ENCODE measurements around the gene PPP2R5C.

Gene PPP2R5C

DNA sequence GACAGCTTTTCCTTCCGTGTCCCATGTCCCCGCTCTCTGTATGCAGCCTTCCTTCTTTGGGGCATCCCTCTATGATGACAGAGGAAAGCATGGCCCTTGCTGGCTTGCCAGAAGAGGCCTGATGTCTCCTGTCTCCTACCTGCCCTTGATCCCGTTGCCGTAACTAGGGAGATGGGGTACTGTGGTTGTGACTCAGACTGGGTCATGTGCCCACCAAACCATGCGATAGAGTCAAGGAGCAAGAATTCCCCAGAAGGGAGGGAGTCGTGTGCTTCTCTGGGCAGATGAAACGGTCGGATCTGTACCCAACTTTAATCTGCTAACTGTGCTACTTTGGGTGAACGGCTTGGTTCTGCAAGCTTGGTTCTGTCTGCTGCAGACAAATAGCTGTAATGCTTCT lies 103.8 kb downstream of the PPP2R5C start:
- no peak for DNase-seq (ENCODE audit: low spot score)

DNA sequence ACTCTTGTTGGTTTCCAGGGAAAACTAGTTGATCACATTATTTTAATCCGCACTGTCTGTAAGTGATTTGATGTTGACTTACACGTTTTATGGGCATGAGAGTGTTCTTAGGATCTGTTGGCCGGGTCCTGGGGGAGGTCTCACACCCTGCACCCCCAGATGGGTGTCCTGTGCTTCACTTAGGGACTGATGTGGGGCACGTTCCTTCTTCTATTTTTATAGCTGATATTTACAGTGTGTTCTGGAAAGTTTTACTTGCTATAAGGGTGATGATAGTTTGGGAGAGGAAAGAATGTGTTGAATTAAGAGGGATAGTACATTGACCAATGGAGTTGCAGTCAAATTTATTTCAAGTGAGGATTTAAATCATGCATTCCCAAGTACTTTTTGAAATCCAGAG lies 106.3 kb downstream of the PPP2R5C start:
- no peak for DNase-seq (ENCODE audit: low spot score)

DNA sequence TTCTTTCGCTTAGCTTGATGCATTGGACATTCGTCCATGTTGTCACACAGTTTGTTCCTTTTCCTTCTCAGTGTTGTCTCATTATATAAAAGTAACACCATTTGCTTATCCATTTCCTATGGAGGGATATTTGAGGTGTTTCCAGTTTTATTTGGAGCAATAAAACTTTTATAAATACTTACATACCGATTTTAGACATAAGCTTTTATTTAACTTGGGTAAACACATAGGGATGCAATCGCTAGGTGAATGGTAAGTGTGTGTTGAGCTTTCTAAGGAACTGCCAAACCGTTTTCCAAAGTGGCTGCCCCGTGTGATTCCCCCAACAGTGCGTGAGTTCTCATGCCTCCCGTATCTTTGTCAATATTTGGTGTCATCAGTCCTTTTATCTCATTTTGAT lies 107.7 kb downstream of the PPP2R5C start:
- no peak for DNase-seq (ENCODE audit: low spot score)

DNA sequence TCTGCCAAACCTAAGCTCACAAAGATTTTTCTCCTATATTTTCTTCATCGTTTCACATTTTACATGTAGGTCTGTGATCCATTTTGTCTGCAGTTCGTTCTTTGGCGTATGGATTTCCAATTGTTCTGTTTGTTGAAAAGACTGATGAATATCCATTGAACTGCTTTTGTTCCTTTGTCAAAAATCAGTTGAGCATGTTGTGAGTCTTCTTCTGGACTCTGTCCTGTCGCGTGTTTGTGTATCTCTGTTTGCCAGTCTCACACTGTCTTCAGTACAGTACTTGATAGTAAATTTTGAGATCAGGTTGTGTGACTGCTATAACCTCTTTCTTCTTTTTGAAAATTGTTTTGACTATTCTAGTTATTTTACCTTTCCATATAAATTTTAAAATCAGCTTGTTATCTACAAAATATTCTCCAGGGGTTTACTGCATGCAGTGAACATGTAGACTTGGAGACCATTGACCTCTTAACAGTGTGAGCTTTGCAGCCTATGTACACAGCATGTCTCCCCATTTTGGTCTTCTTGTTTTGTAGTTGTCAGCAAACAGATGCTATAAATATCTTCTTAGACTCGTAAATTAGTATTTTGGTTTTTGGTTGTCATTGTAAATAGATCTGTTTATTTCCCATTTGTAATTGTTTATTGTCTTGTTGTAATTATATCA lies 108.9 kb downstream of the PPP2R5C start:
- no peak for DNase-seq (ENCODE audit: low spot score)

DNA sequence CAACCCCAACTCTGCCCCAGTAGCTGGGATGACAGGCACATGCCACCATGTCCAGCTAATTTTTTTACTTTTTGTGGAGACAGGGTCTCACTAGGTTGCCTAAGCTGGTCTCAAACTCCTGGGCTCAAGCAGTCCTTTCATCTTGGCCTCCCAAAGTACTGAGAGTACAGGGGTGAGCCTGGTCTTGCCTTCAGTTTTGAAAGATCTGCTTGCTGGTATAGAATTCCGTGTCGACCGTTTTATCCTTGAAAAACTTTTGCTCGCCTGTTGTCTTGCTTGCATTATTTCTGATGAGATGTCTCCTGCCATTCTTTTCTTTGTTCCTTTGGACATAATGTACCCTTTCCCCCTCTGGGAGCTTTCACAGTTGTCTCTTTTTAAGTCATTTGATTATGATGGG lies 110.8 kb downstream of the PPP2R5C start:
- DNase-seq (ENCODE audit: low spot score) = no peak

DNA sequence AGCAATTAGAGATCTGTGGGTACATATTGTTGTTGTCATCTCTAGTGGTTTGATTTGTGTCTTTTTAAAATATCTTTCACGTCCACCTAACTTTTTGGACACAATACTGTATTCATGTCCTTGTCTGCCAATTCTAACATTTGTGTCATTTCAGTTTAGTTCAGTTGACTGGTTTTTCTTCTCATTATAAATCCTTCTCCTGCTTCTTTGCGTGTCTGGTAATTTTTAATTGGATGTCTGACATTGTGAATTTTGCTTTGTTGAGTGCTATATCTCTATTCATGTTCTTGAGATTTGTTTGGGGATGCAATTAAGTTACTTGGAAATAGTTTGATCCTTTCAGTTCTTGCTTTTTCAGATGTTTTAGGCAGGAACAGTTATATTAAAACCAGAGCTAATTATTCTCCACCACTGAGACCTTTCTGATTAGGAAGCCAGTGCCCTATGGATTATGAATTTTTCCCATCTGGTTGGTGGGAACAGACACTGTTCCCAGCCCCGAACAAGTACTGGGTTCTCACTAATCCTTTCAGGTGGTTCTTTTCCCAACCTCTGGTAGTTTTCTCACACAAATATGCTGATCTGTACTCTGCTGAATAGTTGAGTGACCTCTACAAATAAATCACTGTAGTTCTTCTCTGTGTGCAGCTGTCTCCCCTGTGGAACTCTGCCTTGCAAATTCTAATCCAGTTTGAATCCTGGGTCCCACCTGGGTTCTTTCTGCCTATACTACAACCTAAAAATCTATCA lies 111.7 kb downstream of the PPP2R5C start:
- no peak for DNase-seq (ENCODE audit: low spot score)

DNA sequence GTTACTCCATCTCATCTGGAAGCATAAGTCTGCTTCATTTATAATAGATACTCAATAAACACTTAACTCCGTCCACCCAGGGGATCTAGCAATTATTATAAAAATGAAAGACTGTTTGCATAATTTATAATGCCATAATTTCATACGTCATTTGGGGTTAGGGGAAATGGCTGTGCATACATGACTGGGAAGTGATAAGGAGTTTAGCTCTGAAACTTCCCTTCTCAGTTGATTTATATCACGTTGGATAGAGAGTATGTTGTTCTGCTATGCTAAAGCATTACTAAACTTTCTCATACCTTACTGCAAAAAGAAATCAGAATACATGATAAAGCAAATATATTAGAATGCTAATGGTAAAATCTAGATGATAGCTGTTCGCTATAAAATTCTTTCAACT lies 112.5 kb downstream of the PPP2R5C start:
- no peak for DNase-seq (ENCODE audit: low spot score)

DNA sequence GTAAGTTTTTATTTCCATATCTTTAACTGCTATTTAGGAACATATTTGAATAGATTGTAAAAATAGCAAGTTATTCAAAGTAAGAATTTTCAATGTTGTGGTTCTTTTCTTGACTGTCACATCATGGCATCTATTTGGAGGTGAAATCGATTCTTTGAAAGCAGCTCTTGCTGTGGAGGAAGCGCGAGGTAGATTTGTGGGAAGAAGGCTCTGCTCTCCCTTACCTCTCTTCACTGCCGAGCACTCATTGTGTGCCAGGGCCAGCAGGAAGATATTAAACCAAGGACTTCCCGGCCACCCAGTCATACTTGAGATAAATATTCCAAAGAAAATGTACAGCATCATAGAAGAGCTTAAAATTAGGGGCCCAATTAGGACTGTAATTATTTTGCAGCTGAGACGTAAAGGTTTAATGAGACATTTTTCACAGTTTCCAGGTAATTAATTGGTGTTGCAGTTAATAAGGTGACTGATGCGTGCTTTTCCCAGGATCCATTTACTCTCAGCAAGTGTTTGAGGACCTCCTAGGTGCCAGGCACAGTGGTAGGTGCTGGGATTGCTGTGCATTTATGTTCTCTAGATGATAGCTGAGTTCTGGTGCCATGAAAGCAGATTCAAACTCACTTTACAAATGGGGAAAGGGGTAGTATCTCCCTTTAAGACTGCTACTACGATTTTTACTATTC lies 113.7 kb downstream of the PPP2R5C start:
- DNase-seq (ENCODE audit: low spot score) = no peak

DNA sequence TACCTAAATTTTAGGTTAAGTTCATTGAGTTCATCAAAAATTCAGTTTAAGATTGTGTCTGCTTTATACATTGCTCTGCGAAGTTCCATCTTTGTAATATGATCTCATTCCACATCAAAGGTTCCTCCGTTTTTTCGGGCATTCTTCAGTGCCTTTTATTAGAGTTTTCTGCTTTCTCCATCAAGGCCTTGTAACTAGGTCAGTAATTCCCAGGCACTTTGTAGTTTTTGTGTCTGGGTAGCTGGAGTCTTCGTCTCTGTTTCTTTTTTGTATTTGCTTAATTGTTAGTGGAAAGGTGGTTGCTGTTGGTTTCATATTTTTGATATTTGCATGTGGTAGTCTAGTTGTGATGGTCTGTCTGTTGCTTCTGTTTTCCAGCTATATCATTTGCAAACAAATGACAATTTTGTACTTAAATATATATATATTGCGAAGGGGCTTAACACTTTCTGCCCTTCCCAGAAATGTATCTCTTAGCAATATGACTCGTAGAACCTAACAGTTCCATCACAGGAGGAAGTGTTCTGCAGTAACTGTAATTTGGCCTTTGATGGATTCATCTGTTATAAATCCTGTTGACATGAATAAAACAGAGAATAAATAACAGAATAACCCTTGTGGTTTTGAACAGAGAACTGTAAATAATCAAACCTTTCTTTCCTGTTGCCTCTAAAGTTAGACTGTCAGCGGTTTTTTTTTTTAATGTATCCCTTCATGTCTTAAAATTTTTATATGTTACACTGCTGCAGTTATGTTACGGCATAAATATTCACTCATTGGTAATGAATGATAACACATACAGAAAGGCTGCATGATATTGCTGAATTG lies 114.4 kb downstream of the PPP2R5C start:
- no peak for DNase-seq (ENCODE audit: low spot score)

DNA sequence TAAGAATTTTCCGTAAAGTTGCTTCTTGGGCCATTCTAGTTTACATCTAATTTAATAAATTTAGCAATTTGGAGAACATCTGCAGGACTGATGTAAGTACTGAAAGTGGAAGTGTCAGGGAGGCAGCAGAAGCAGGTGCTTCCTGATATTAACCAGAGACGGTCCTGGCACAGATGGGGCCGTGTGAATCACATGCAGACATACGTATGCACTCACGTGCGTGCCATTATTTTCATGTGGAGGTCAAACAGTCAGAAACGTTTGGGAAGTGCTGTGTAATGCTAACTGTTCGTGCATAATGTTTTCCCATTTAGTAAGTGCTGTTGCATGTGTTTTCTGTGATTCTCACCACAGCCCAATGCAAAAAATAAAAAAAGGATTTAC lies 115.0 kb downstream of the PPP2R5C start:
- no peak for DNase-seq (ENCODE audit: low spot score)

DNA sequence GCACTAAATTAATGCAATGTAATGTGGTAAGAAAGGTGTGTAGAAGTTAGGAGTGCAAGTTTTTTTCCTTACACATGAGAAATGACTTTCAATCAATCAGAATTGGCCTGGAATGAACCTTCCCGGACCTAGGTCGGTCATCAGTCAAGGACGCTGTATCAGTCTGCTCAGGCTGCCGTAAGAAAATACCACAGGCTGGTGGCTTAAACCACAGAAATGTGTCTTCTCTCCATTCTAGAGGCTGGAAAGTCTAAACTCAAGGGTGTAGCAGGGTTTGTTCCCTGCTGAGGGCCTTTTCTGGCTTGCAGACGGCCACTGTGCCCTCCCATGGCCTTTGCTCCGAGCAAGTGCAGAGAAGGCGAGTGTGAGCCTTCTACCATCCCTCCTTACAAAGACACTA lies 116.3 kb downstream of the PPP2R5C start:
- DNase-seq (ENCODE audit: low spot score) = no peak

DNA sequence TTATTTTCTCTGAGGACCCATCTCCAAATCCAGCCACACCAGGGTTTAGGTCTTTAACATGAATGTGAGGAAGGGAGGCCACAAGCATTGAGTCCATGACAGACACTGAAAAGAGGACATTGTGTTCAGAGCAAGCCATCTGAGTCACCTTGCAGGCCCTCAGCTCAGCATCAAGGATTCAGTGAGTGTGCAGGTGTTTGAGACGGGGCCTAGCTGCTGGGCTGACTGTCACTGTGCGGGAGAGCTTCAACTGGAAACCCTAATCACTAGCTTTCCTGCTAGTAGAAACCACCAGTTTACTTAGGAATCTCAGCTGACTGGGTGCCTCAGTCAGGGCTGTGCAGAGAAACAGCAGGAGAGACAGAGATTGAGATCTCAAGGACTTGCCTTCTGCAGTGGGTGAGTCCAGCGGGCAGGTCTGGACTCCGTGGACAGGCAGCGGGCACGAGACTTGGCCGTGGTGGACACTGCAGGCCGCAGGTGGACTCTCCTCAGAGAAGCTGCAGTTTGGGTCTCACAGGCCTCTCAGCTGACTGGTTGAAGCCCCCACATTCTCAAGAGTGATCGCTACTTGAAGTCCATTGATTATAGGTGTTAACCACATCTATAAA lies 116.8 kb downstream of the PPP2R5C start:
- no peak for DNase-seq (ENCODE audit: low spot score)

DNA sequence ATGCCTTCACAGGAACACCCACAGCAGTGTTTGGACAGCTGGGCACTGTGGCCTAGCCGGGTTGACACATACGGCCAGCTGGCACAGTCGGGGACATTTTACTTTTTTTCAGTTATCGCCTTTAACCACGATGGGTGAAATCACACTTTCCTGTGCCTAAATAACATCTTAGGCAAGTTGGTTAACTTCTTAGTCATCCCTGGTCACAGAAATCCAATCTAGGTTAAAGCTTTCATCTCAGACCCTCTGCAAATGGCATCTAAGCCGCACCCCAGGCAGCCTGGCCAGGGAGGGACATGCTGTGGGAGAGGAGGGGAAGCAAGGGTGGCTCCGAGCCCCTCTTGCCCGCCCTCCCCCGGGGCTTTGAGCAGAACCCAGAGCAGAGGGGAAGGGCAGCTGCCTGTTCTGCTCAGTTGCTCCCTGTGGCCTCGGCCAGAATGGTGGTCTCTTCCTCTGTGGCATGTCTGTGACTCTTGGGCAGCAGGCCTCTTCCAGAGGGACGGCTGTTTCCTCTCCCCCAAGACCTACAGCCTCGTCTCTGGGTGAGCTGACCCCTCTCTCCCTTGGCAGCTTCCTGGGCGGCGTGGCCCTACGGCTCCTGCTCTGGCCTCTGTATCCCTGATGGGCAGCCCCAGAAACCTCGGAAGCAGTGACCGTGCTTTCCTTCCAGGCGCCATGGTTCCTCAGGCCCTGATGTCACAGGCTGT lies 117.5 kb downstream of the PPP2R5C start:
- DNase-seq (ENCODE audit: low spot score) = no peak

DNA sequence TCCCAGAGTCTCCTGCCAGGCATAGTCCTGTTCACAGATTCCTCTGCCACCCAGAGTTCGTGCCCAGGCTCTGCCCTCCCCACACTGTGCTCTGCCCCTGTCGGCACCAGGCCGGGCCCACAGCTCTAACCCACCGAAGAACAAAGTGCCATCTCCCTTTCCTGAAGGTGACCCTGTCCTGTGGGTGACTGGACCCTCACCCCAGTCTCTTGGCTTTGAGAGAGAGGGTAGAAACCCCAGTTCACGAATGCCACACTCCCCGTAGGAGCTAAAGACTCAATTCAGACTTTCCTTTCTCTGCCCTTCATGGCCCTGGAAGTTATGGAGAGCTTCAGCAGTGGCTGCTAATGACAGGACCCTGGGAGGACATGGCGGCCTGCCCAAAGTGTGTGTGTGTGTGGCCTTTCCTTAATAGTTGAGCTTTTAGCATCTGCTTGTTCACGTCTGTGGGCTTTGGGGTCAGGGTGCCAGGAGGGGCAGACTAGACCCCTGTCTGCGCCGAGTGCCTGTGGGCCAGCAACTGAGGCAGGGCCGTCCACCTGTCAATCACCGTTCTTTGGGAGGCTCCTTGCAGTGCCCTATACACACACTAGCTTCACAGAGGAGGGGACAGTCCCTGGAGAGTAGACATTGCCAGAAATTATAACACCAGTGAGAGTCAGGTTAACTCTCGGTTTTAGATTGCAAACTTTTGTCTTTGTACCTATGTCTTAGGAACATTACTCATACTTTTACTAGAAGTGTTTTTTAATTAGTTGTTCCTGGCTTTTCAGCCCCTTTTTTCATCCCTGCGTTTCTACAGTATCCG lies 118.2 kb downstream of the PPP2R5C start:
- DNase-seq (ENCODE audit: low spot score) = no peak

DNA sequence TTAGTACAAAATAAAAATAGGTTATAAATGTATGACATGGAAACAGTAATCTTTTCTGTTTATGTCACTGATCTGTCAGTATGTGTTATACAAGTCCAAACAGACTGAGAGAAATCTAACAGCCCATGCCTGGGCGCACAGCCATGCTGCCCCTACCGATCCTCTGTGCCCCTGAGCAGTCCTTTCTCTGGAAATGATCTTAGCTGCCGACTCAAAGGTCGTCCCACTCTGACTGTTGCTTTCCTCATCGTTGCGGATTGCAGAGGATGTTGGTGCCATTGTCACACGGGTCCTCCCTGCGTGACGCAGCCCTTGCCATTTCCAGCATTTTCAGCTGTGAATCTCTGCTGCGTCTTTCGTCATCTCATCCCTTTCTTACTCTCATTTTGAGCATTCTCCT lies 119.9 kb downstream of the PPP2R5C start:
- DNase-seq (ENCODE audit: low spot score) = no peak

DNA sequence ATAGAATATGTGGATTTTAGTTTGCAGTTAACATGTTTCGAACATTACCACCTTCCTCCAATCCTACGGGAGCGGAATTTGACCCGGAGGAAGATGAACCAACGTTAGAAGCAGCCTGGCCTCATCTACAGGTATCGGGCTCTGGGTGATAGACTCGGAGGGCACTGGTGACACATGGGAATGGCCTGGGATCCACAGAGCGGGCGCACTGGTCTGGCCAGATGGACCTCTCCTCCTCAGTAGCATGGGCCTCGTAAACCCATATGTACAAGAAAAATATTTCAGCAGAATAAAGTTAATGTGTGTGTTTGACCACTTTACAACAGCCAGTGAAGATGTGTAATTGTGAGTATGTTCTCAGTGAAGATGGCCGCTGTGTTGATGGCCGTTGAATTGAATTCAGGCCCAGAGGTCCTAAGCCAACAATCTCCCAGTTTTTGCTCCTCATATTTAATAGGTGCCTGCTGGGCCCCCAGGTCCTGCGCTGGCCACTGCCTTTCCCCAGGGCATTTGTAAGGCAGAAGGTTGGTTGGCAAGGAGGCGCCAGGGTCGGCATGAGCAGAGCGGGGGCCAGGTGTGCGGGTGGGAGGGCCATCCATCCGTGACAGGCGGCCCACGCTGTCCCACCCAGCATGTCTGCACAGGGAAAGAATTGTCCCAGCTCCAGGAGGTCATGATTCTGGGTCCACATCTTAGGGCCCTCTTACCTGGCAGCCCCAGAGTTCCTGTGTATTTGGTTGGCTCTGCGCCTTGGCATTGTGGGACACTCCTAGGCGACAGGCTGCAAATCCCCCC lies 120.8 kb downstream of the PPP2R5C start:
- no peak for DNase-seq (ENCODE audit: low spot score)

DNA sequence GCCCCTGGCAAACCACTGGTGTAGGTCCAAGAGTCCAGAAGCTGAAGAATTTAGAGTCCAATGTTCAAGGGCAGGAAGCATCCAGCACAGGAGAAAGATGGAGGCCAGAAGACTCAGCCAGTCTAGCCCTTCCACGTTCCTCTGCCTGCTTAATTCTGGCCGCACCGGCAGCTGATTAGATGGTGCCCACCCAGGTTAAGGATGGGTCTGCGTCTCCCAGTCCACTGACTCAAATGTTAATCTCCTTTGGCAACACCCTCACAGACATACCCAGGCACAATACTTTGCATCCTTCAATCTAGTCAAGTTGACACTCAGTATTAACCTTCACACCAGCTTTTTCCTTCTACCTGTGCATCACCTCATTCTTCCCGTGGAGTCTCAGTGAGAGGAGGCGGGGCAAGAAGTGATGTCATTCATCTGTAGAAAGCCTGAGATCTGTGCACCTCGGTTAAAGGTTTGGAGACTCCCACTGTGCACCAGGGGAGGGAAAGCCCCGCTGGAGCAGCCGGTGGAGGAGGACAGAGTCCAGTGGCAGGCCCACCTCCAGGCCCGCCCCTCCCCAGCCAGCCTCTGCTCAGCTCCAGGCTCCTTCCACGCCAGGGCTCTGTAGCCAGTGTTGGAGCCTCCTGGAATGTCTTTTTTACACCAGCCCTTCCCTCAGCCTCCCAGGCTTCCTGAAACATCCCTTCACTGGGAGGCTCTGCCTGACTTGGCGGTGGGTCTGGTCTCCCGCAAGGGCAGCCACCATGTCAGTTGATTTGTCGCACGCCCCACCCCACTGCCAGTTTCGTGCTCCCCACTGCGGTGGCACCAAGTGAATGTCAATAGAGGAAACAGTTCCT lies 122.8 kb downstream of the PPP2R5C start:
- no peak for DNase-seq (ENCODE audit: low spot score)

DNA sequence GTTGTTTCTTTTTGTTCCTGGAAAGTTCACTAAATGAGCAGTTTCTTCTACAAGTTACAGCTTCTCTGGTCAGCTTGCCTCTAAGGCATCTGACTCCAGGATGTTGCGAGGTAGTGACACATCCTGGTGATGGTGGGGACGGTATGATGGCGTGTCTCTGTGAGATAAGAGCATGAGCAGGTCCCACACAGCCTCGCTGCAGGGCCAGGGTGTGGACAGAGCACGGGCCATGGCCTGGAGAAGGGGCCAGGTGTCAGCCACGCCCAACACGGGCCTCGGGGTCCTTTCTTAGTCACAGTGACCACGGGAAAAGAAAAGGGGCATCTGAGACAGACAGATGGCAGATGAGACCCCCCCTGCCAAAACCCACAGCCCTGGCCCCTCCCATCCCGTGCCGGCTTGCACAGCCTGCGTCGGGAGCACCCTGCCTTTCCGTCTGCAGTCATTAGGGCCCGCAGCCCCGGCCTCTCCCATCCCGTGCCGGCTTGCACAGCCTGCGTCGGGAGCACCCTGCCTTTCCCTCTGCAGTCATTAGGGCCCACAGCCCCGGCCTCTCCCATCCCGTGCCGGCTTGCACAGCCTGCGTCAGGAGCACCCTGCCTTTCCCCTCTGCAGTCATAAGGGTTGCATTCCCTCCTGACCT lies 123.5 kb downstream of the PPP2R5C start:
- DNase-seq (ENCODE audit: low spot score) = no peak

All from AG08396 (cell line).